HepG2 (cell line): Measurements from ENCODE around the gene PKMYT1. TPM values are rescaled to one million over a fixed set of nuclear protein-coding genes. Genes with fewer than 3 reads are reported as not detected.

Experiments
- HNF1B ChIP-seq: sonication (generic); formaldehyde crosslinking; IDR thresholded peaks from 2 replicates; pipeline ENCODE4 v1.5.1; 2020; ENCODE audit warnings: mild to moderate bottlenecking, moderate library complexity, missing genetic modification reagents
- KDM3A ChIP-seq: IDR thresholded peaks from 2 replicates; pipeline ENCODE4 v1.6.1; 2018; ENCODE audit warnings: low read depth, missing compliant biosample characterization
- KMT2B ChIP-seq: IDR thresholded peaks from 2 replicates; pipeline ENCODE4 v1.6.1; 2016; ENCODE audit warnings: missing genetic modification reagents, missing compliant biosample characterization
- MAX ChIP-seq: IDR thresholded peaks from 2 replicates; pipeline ENCODE4 v1.6.1; 2012; ENCODE audit warnings: inconsistent platforms
- NCOR1 ChIP-seq: fragments of 200-600 bp; sonication (generic); IDR thresholded peaks from 2 replicates; pipeline ENCODE4 v1.7.0; 2017; ENCODE audit warnings: antibody characterized with exemption, low read length, borderline replicate concordance
- NR0B2 ChIP-seq: sonication (generic); formaldehyde crosslinking; IDR thresholded peaks from 2 replicates; pipeline ENCODE4 v1.4.0; 2020; ENCODE audit warnings: mild to moderate bottlenecking, missing genetic modification reagents
- POLR2A ChIP-seq, 2 experiments: IDR thresholded peaks; 2 replicates each; pipeline ENCODE4 v1.6.1; 2011; ENCODE audit warnings: low read depth in 2 of 2, low read length in 2 of 2, mild to moderate bottlenecking in 1 of 2, moderate library complexity in 1 of 2; ENCODE audit not compliant: insufficient read depth in 1 of 2
- RCOR2 ChIP-seq: IDR thresholded peaks from 2 replicates; pipeline ENCODE4 v1.6.1; 2016; ENCODE audit warnings: missing biosample characterization, missing genetic modification reagents
- REXO4 ChIP-seq: sonication (generic); formaldehyde crosslinking; IDR thresholded peaks from 2 replicates; pipeline ENCODE4 v1.8.0; 2022; ENCODE audit warnings: missing genetic modification reagents, mild to moderate bottlenecking, borderline replicate concordance
- TARDBP ChIP-seq: sonication (generic); formaldehyde crosslinking; IDR thresholded peaks from 2 replicates; pipeline ENCODE4 v1.8.0; 2022; ENCODE audit warnings: mild to moderate bottlenecking, missing genetic modification reagents
- TEAD2 ChIP-seq: sonication (generic); formaldehyde crosslinking; IDR thresholded peaks from 2 replicates; pipeline ENCODE4 v1.9.0; 2021; ENCODE audit warnings: missing genetic modification reagents
- ZNF446 ChIP-seq: sonication (generic); formaldehyde crosslinking; IDR thresholded peaks from 2 replicates; pipeline ENCODE4 v1.5.0; 2020; ENCODE audit warnings: mild to moderate bottlenecking, missing genetic modification reagents
- ZNF574 ChIP-seq: sonication (generic); formaldehyde crosslinking; IDR thresholded peaks from 2 replicates; pipeline ENCODE4 v1.4.0; 2020; ENCODE audit warnings: missing genetic modification reagents
- ZNF710 ChIP-seq: sonication (generic); formaldehyde crosslinking; IDR thresholded peaks from 2 replicates; pipeline ENCODE4 v1.5.0; 2020; ENCODE audit warnings: mild to moderate bottlenecking, missing genetic modification reagents, borderline replicate concordance
- polyA plus RNA-seq, 8 experiments: library from polyadenylated mRNA; depleted of rRNA in 3 of 8; stranded (reverse) in 7 of 8; unstranded in 1 of 8; fragments of >200 nt; fragmentation: Illumina TruSeq in 4 of 8; extraction: Trizol in 4 of 8; gene quantifications; 2 replicates each; pipeline versions ENCODE4 v1.2.1 to v1.2.3, GENCODE V29; 2011 to 2016; ENCODE audit warnings: low read depth in 4 of 8, missing spikeins in 1 of 8, mixed read lengths in 1 of 8; ENCODE audit not compliant: insufficient read depth in 1 of 8
- total RNA-seq, 5 experiments: library from RNA; depleted of rRNA; stranded (reverse); fragments of >200 nt; fragmentation: Illumina TruSeq; extraction: Trizol; gene quantifications; 2 replicates each; pipeline ENCODE4 v1.2.3, GENCODE V29; 2016; ENCODE audit warnings: low read depth in 1 of 5

The PKMYT1 gene
- total and polyA plus RNA-seq, 2 of the 13 experiments (the other 11 are each of a cell fraction or from before 2014, with no cell fraction given), result 7.0 to 27.8 TPM

- 0 out of 2 replicates have a peak, but pooled peaks have one; percentile 37 for TF ChIP-seq TARDBP (CRISPR knock-in tag)
- 0 out of 2 replicates have a peak, but pooled peaks have one; percentile 40 for TF ChIP-seq NR0B2
- TF ChIP-seq KDM3A (CRISPR knock-in tag), result peak; percentile 55; the same call in 1 of the 2 replicates
- peak; percentile 25; the same call in 1 of the 2 replicates for TF ChIP-seq NCOR1
- TF ChIP-seq ZNF710 (CRISPR knock-in tag), result peak; percentile 47; the same call in 1 of the 2 replicates
- peak; percentile 66; the same call in 1 of the 2 replicates for TF ChIP-seq RCOR2 (CRISPR knock-in tag)
- no peak for TF ChIP-seq KMT2B (CRISPR knock-in tag)
- TF ChIP-seq ZNF574 (CRISPR knock-in tag), result peak; percentile 17; the same call in 1 of the 2 replicates
- TF ChIP-seq TEAD2 (CRISPR knock-in tag), result no peak
- 0 out of 2 replicates have a peak, but pooled peaks have one; percentile 37 for TF ChIP-seq HNF1B (CRISPR knock-in tag)
- TF ChIP-seq POLR2A (IDR thresholded peaks at IDR 0.05; ENCODE audit: insufficient read depth in 1 of 2, low read depth in 2 of 2, low read length in 2 of 2), result peak; percentile 58
- peak; percentile 65 for TF ChIP-seq MAX
- 0 out of 2 replicates have a peak, but pooled peaks have one; percentile 37 for TF ChIP-seq ZNF446 (CRISPR knock-in tag)
- TF ChIP-seq REXO4 (CRISPR knock-in tag), result no peak
Observed at GRCh38 chr16:2981177-2981898, 1.1 kb upstream of the PKMYT1 start (continued).
